GM19463 (cell line): ENCODE data around the gene GFER.
"Not testable (repeated sequence)": the region's sequence is repeated elsewhere in the genome, so short reads cannot be mapped to it uniquely, and the experiment has no call there.

Experiments
- ATAC-seq: cut with Tn5 transposase; IDR thresholded peaks from one replicate; pipeline ENCODE4 v1.9.1; 2021; ENCODE audit warnings: mild to moderate bottlenecking, moderate library complexity; ENCODE audit not compliant: unreplicated experiment

The GFER gene

DNA sequence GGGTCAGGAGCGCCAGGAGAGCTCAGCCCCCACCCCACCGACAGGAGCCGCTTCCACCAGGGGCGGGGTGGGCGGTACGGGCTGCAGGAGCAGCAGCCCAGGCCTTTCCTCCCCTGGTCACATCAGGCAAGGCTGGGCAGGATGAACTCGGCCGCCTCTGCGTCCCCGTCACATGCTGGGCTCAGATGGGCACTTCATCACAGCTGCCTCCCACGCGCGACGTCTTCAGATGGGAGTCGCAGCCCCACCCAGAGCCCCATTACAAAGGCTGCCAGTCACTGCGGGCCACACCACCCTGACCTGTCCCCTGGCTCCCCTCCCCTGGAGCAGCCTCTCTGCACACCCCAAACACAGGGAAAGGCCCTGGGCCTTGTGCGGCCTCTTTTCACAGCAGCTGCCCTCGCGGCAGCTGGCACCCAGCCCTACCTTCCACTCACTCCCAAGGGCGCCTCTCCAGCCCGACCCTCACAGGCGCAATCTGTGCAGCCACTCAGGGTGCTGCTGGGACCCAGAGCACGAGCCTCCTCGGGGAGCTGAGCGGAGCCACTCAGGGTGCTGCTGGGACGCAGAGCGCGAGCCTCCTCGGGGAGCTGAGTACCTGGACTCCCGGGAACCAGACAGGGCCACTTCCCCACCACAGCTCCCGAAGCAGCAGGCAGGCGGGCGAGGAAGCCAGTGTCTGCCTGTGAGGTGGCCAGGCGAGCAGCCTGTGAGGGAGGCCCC is 21.0 kb downstream of the GFER start:
- no peak for ATAC-seq

DNA sequence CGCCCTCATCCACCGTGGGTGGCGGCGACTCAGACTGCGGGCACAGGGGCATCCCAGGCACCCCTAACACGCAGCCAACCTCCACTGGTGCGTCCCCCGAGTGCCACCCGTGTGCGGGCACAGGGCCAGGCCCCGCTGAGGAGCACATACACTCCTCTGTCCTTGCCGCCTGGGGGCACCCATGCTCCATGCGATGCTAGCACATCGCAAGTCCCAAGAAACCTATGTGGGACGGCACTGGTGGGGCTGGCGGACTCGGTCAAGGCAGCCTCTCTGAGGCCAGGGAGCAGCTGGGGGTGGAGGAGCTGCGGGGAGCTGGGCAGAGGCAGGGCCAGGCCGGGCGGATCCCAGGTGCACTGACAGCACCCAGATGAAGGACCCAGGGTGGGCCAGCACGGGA is 21.7 kb downstream of the GFER start:
- no peak for ATAC-seq

DNA sequence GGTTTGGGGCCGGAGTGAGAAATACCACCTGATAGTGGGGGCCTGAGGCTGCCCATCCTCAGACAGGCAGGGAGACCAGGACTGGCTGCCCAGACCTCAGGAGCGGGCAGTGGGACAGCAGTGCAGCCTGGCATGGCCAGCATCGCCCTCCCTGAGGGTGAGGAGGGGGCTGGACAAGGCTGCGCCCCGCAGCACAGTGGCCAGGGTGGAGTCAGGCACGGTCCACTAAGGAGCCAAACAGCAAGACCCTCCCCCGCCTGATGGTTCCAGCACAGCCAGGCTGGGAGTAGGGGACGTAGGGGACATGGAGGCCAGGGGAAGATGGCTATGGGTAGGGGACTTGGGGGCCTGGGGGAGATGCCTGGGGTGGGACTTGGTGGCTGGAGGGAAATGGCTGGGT is 22.3 kb downstream of the GFER start:
- ATAC-seq: no peak

DNA sequence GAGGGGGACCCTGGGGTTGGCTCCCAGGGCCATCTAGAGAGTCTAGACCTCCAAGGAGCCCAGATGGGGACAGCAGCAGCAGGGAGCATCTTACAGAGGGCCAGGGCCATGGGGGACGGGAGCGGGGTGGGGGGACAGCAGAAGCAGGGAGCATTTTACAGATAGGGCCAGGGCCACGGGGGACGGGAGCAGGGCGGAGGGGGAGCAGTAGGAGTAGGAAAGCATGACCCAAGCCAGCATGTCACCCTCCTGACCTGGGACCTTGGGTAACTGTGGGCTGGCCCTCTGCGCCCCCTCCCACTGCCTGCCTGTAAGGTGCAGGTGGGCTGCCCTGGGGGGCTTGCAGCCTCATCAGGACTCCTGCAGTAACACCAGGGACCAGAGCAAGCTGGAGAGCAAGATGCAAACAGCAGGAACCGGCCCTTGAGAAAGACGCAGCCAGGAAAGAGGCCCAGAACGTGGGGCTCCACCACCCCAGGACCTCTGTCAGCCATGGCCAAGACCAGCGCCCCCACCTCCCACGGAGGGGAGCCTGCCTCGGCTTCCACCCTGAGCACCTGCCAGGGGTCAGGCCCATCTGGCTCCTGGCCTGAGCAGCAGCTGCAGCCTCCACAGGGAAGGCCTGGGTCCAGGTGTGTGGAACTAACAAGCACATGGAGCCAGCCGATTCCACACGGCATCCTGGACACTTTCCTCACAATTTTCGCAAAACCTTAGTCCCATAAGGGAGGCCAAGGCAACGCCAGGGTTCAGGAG is 23.3 kb downstream of the GFER start:
- no peak for ATAC-seq

DNA sequence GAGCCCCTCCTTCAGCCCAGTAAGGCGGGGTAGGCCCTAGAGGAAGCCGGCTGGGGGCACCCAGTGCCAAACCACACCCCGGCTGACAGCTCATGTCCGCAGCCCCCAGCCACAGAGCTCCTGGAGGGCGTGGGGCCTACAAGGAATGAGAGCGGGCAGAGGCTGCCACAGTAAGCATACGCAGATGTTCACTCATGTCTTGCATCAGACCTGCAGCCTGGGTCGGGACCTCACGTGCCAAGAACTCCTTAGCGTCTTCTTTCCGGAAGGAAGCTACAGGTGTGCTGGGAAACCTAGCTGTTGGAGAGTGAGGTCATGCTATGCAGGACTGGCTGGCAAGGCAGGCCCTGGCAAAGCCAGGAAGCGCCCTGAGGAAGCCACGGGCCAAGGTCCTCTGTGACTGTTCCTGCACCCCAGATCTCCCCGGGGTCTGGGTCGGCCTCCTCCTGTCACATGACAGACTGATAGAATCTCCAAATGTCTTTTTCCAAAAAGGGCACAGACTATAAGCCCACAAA is 24.1 kb downstream of the GFER start:
- ATAC-seq: no peak

DNA sequence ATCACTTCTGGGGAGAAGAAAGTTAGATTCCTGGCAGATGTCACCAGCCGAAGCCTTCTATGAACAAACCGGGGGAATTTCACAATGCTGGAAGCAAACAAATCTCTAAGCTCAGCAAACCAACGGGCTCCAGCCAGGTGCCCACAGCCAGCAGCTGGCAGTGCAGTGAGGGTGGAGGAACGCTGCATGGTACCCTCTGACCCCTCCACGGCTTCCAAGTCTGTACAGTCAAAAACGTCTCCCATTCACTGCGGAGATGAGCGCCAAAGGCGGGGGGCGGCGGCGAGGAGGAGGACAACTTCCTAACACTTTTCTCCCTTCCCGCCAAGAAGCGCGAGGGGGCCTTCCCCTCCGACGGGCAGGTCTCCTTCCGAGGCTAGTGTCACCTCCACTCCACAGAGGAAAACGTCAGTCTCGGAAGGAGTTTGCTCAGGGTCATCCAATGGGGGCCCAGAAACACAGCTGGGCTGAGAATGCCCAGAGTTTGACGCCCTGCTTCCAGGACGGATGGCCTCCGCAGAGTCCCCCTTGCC is 24.7 kb downstream of the GFER start:
- no peak for ATAC-seq

DNA sequence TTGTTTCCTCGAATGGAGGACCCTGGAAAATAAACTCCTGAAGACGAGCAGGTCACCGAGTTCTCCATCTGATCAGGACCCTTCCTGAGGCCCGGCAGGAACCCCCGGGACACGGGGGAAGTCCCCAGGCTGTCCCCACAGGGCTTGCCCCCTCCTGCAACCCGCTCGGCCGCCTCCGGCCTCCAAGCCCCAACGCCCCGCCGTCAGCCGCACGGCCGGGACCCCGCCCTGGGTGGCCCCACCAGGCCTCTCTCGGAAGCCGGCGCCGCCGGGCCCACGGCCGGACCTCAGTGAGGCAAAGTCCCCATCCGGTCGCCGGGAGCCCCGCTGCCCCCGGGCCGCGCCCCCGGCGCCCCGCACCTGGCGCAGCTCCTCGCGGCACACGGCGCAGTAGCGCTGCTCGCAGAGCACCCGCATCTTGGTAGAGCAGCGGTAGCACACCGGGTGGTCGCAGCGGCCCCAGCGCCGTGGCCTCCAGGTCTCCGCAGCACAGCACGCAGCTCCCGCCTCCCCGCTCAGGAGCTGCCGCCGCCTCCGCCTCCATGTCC is 25.2 kb downstream of the GFER start:
- peak; percentile 26 for ATAC-seq

DNA sequence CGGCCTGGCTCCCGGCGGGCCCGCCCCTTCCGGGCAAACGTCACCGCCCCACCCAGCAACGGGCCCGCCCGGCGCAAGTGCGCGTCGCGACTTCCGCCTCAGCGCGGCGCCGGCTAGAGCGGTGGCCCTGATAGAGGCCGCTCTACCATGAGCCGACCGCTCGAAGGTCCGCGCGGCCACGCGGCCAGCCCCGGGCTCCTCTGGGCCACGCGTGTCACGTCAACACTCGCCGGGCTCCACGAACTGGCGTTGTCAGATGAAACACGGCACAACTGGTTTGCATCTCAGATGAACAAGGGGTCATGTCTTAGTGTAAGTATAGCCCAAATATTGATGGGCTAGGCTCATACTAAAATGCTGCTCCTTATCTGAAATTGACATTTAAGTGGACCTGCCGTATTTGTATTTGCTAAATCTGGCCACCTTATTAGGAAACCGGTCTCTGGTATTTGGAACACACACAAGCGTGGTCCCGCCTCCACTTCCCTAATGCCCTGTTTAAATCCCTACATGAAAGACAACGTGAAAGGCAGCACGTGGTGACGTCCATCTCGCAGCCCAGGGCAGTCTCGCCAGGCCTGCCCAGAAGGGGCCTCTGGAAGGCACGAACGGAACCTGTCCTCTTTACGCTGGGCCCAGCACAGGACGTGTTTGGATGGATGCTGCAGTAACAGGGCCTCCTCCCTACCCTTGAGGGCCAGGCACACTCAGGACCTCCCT is 26.0 kb downstream of the GFER start, which contains the start of gene ZNF598:
TSS of gene ZNF598 (minus strand) at position 31 of the 720 bp plus-strand sequence.
- peak; percentile 90 for ATAC-seq

DNA sequence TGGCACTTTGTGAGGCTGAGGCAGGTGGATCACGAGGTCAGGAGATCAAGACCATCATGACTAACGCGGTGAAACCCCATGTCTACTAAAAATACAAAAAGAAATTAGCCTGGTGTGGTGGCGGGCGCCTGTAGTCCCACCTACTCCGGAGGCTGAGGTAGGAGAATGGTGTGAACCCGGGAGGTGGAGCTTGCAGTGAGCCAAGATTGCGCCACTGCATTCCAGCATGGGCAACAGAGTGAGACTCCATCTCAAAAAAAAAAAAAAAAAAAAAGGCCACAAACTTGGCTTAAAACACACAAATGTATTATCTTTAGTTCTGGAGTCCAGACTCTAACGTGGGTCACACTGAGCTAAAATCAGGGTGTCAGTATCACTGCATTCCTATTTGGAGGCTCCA is 27.7 kb downstream of the GFER start:
- ATAC-seq: not testable (repeated sequence)

DNA sequence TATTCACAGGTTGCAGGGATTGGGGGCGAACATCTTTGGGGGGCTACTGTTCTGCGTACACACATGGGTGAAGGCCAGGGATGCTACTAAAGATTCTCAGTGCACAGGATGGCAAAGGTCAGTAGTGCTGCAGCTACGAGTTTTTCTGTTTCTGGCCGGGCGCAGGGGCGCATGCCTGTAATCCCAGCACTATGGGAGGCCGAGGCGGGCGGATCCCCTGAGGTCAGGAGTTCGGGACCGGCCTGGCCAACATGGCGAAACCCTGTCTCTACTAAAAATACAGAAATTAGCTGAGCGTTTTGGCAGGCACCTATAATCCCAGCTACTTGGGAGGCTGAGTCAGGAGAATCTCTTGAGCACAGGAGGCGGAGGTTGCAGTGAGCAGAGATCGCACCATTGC is 29.5 kb downstream of the GFER start:
- no peak for ATAC-seq

DNA sequence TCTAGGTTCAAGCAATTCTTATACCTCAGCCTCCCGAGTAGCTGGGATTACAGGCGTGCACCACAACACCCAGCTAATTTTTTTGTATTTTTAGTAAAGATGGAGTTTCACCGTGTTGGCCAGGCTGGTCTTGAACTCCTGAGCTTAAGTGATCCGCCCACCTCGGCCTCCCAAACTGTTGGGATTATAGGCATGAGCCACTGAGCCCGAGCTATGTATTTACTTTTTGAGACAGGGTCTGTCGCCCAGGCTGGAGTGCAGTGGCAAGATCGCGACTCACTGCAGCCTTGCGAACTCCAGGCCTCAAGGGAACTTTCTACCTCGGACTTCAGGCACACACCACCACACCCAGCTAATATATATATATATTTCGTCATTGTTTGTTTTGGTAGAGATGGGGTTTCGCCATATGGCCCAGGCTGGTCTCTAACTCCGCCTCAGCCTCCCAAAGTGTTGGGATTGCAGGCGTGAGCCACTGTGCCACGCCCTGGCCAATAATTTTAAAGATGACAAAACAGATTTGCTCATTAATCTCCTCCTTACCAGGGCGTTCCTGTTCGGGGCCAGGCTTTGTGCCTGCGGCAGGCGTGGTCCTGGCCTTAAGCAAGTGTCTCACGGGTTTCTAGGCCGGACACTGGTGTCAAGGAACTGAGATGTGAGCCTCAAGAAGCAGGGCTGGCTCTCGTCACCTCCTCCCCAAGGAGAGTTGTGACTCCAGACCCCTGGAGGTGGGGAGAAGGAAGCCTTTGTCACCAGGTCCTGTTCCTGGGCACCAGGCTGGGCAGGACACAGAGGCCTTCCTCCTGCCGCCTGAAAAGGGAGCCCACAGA is 31.3 kb downstream of the GFER start:
- ATAC-seq: no peak

DNA sequence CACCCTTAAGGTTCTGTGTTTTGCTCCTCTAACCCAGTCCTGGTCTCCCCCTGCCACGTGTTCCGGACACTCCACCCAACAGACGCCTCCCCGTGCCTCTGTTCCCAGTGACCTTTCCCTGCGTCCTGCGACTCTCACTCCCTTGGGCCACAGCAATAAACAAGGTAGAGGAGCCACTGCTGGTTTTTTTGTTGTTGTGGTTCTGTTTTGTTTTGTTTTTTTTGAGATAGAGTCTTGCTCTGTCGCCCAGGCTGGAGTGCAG is 31.9 kb downstream of the GFER start:
- ATAC-seq: no peak

DNA sequence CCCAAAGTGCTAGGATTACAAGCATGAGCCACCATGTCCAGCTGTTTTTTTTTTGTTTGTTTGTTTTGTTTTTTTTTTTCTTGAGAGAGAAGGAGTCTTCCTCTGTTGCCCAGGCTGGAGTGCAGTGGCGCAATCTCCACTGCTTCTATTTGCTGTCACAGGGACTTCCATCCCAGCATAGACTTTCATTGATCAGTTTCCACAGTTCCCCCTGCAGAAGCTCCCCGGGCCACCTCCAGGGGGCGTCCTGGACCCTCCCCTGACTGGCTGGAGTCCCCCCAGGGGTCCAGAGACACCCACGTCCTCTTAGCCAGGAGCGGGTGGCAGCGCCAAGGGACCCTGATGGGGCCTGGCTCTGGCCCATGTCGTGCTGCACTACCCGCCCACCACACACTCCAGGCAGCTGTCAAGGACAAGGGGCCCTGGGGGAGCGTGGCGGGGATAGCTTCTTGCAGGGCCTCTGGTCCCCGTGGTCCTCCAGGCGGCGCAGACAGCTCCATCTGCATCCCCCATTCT is 32.5 kb downstream of the GFER start:
- no peak for ATAC-seq

DNA sequence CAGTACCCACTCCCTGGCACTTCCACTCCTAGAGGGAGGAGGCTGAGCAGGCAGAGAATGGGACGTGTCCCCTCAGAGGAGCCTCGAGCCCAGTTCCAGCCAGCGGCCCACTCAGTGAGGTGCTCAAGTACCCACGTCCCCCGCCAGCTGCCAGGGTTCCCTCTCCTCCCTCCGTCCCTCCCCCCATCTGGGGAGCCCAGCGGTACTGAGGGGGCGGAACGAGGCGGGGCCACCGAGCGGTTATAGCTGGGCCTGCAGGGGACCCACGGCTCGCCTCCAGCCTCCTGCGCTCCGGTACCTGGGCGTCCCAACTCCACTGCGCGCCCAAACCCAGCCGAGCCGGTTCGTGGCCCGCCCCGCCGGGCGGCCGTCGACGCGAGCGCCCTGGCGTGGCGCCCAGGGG is 35.5 kb downstream of the GFER start, which contains the start of gene NPW:
TSS of gene NPW (plus strand) at position 268 of the 403 bp plus-strand sequence.
- no peak for ATAC-seq

DNA sequence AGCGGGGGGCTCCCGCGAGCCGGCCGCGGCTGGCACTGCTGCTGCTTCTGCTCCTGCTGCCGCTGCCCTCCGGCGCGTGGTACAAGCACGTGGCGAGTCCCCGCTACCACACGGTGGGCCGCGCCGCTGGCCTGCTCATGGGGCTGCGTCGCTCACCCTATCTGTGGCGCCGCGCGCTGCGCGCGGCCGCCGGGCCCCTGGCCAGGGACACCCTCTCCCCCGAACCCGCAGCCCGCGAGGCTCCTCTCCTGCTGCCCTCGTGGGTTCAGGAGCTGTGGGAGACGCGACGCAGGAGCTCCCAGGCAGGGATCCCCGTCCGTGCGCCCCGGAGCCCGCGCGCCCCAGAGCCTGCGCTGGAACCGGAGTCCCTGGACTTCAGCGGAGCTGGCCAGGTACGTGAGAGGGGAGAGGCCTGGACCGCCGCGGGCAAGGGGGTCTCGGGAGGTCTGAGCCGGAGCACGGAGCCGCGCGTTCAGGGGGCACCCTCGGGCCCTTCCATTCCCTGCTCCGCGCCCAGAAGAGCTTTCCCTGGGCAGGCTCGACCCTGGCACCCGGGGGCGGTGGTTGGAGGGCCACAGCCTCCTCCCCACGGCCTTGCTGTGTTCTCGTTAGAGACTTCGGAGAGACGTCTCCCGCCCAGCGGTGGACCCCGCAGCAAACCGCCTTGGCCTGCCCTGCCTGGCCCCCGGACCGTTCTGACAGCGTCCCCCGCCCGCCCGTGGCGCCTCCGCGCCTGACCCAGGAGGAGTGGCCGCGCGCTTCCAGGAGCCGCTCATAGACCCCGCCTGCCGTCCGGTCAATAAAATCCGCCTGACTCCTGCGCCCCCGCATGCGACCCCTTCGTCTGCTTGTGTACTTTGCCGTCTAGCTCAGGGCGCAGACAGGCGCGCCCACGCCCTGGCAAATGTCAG is 36.2 kb downstream of the GFER start:
- no peak for ATAC-seq

DNA sequence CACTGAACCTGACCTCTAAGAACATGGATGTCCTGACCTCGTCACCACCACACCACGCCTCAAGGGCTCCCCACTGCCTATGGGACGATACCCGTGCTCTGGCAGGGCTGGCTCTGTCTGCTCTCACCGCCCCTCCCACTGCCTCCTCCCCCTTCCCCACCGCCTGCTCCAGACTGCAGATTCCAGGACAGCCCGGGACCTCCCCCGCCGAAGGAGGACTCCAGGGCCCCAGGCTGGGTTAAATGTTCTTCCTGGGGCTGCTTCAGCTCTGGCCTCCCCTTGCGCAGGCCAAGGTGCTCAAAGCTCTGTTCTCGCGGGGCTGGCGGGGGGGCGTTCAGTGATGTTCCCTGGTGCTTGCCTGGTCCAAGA is 38.7 kb downstream of the GFER start:
- ATAC-seq: no peak

DNA sequence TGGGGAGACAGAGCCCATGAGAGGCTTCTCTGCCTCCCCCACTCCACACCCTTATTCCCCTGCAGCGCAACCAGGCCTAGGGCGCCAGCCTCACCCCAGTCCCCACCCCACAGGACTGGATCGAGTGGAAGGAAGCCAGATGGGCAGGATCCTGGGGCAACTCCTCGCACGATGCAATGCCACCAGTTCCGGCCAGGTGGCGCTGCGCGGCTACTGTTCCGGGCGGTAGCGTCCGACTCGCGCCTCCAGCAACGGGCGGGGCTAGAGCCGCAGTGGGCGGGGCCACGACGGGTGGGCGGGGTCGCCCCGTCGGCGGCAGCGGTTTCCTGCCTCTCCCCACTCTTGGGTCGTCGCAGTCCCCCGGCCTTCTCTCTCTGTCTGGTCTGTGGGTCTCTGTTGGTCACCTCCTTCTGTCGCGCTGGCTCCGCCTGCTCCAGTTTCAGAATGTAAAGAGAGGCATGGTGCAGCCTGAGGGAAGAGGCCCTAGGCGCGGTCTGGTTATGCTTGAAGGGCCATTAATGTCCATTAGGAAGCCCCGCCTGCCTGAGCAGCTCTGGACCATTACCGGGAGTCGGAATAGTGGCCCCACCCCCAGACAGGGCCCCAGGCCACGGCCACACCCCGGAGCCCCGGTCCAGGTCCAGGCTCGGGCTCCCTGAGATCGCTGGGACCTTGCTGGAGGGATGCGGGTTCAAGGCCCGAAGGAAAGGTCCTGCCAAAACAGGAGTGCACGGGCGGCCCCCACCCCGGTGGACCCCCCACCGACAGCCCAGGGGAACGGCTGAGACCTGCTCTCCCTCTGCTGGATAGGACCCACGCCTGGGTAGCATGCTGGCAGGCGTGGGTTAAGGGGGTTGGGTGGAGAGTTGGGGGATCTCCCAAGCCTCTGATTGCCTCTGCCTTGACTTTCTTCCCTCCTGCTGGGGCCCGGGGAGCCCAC is 39.4 kb downstream of the GFER start:
- ATAC-seq: peak; percentile 65

DNA sequence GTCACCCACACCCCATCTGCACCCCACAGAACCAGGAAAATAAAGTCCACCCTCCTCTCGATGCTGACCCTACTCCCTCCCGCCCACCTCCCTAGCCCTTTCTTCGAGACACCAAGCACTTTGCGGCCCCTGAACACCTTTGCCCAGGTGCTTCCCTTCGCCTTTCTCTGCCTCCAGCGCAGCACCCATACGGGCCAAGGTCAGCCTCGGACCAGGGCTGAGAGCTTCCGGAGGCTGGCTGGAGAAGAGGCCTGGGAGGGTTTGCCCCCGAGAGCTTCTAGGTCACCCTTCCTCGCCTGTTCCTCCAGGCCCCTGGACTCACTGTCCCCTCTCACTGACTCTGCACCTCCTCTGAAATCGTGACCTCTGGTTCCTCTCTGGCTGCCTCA is 40.0 kb downstream of the GFER start:
- ATAC-seq: no peak
